GM23338 (cell line): ENCODE data around the gene UBE2K. TPM values are rescaled to one million over a fixed set of nuclear protein-coding genes. Genes with fewer than 3 reads are reported as not detected.
A peak's percentile ranks its signal among the peaks of the same experiment; 100 is the strongest.

ENCODE experiments used
- ATAC-seq: fragments of 200-7000 bp; cut with Tn5 transposase; 3 replicates; pipeline ENCODE4 v1.9.1; 2020
- DNase-seq: peaks from one replicate; pipeline ENCODE4 v3.0.0-alpha.2; 2015; ENCODE audit warnings: low spot score
- H2AFZ ChIP-seq: fragments of 200-600 bp; sonication (generic); 2 replicates; pipeline ENCODE4 v1.8.0; 2016; ENCODE audit warnings: antibody characterized with exemption, mild to moderate bottlenecking, moderate library complexity
- H3F3A ChIP-seq: fragments of 200-600 bp; sonication (generic); replicated peaks from 2 replicates; pipeline ENCODE4 v1.8.0; 2017; ENCODE audit warnings: antibody characterized with exemption, mixed run types, low read depth
- H3K27ac ChIP-seq: fragments of 200-600 bp; sonication (generic); 2 replicates; pipeline ENCODE4 v1.6.1; 2016; ENCODE audit warnings: low read depth
- H3K27me3 ChIP-seq: fragments of 200-600 bp; sonication (generic); 2 replicates; pipeline ENCODE4 v1.8.0; 2016; ENCODE audit warnings: mild to moderate bottlenecking, mixed run types, moderate library complexity; ENCODE audit not compliant: insufficient read depth
- H3K36me3 ChIP-seq: fragments of 200-600 bp; sonication (generic); 2 replicates; pipeline ENCODE4 v1.8.0; 2016; ENCODE audit warnings: mild to moderate bottlenecking; ENCODE audit not compliant: insufficient read depth
- H3K4me1 ChIP-seq: fragments of 200-600 bp; sonication (generic); 2 replicates; pipeline ENCODE4 v1.8.0; 2016; ENCODE audit warnings: mild to moderate bottlenecking, moderate library complexity; ENCODE audit not compliant: insufficient read depth
- H3K4me2 ChIP-seq: fragments of 200-600 bp; sonication (generic); 2 replicates; pipeline ENCODE4 v1.7.1; 2017; ENCODE audit warnings: mixed run types
- H3K4me3 ChIP-seq: fragments of 200-600 bp; sonication (generic); 2 replicates; pipeline ENCODE4 v1.6.1; 2016; ENCODE audit warnings: mixed run types
- H3K79me2 ChIP-seq: fragments of 200-600 bp; sonication (generic); replicated peaks from 2 replicates; pipeline ENCODE4 v1.8.0; 2017; ENCODE audit warnings: mild to moderate bottlenecking; ENCODE audit not compliant: insufficient read depth
- H3K9me2 ChIP-seq: fragments of 200-600 bp; sonication (generic); 2 replicates; pipeline ENCODE4 v1.8.0; 2017; ENCODE audit not compliant: insufficient read depth
- H4K20me1 ChIP-seq: fragments of 200-600 bp; sonication (generic); replicated peaks from 2 replicates; pipeline ENCODE4 v1.8.0; 2017; ENCODE audit warnings: mild to moderate bottlenecking; ENCODE audit not compliant: insufficient read depth
- H3K27ac Mint-ChIP-seq: 2 replicates; pipeline ENCODE4 v1.8.0; 2020; ENCODE audit warnings: inconsistent platforms, mild to moderate bottlenecking, moderate library complexity, mixed read lengths
- H3K27me3 Mint-ChIP-seq: 3 replicates; pipeline ENCODE4 v1.8.0; 2022; ENCODE audit warnings: low read depth, mild to moderate bottlenecking, moderate library complexity, mixed read lengths, inconsistent platforms; ENCODE audit not compliant: insufficient read depth, poor library complexity
- H3K36me3 Mint-ChIP-seq: 3 replicates; pipeline ENCODE4 v1.8.0; 2021; ENCODE audit warnings: low read depth, mild to moderate bottlenecking, inconsistent platforms, moderate library complexity, mixed read lengths
- H3K4me1 Mint-ChIP-seq: 3 replicates; pipeline ENCODE4 v1.8.0; 2020; ENCODE audit warnings: mild to moderate bottlenecking, inconsistent platforms, mixed read lengths
- H3K4me3 Mint-ChIP-seq: 3 replicates; pipeline ENCODE4 v1.8.0; 2021; ENCODE audit warnings: moderate library complexity, mild to moderate bottlenecking, inconsistent platforms, mixed read lengths
- H3K9me3 Mint-ChIP-seq: 3 replicates; pipeline ENCODE4 v1.8.0; 2020; ENCODE audit warnings: moderate library complexity, mild to moderate bottlenecking, inconsistent platforms, mixed read lengths
- CREB1 ChIP-seq: fragments of 250-450 bp; sonication (Bioruptor Pico); IDR thresholded peaks from 2 replicates; pipeline ENCODE4 v1.5.0; 2020; ENCODE audit warnings: low read depth, mild to moderate bottlenecking, moderate library complexity
- CTCF ChIP-seq, 2 experiments: fragments of 200-600 bp in 1 of 2; sonication (generic) in 1 of 2; conservative IDR thresholded peaks; 2 replicates each; pipeline versions ENCODE4 v1.5.1 to v1.6.1; 2016 to 2017; ENCODE audit warnings: antibody characterized with exemption in 2 of 2, low read depth in 2 of 2, mild to moderate bottlenecking in 2 of 2, moderate library complexity in 1 of 2
- ETS1 ChIP-seq: IDR thresholded peaks from 2 replicates; pipeline ENCODE4 v1.6.1; 2016; ENCODE audit warnings: antibody characterized with exemption
- EZH2 ChIP-seq: fragments of 200-600 bp; sonication (generic); IDR thresholded peaks from one replicate; pipeline ENCODE4 v1.8.0; 2017; ENCODE audit warnings: antibody characterized with exemption, mild to moderate bottlenecking, low read depth; ENCODE audit not compliant: unreplicated experiment
- EZH2phosphoT487 ChIP-seq: fragments of 200-600 bp; sonication (generic); IDR thresholded peaks from one replicate; pipeline ENCODE4 v1.8.1; 2018; ENCODE audit warnings: antibody characterized with exemption; ENCODE audit not compliant: unreplicated experiment
- NANOG ChIP-seq: IDR thresholded peaks from 2 replicates; pipeline ENCODE4 v1.6.1; 2016; ENCODE audit warnings: antibody characterized with exemption, borderline replicate concordance
- POLR2AphosphoS5 ChIP-seq: IDR thresholded peaks from 2 replicates; pipeline ENCODE4 v1.6.1; 2016; ENCODE audit warnings: antibody characterized with exemption, low read depth
- STAT1 ChIP-seq: IDR thresholded peaks from one replicate; pipeline ENCODE4 v1.6.1; 2016; ENCODE audit warnings: antibody characterized with exemption; ENCODE audit not compliant: unreplicated experiment
- ZNF331 ChIP-seq: fragments of 250-450 bp; sonication (Bioruptor Pico); IDR thresholded peaks from 2 replicates; pipeline ENCODE4 v1.5.0; 2020; ENCODE audit warnings: low read depth, mild to moderate bottlenecking, moderate library complexity
- polyA plus RNA-seq: library from polyadenylated mRNA; unstranded; fragments of >200 nt; fragmentation: Nextera tagmentation; extraction: Ambion mirVana; gene quantifications from 2 replicates; pipeline ENCODE4 v1.2.1, GENCODE V29; 2016
- total RNA-seq: library from RNA; depleted of rRNA; stranded (reverse); fragments of >200 nt; shearing (Covaris generic); gene quantifications from 2 replicates; pipeline ENCODE4 v1.2.3, GENCODE V29; 2014
- TF ChIP-seq, protein P1 (sequence below): IDR thresholded peaks from one replicate; pipeline ENCODE4 v1.6.1; 2018; ENCODE audit warnings: antibody characterized with exemption; ENCODE audit not compliant: unreplicated experiment

Gene UBE2K
- total and polyA plus RNA-seq, 2 experiments from 2014 or later = 97.7 to 207 TPM

- H3K27me3 Mint-ChIP-seq = peaks cover 2% of the 10 kb centered on the region
- H3K4me1 ChIP-seq = peaks cover 13% of the 10 kb centered on the region; the same call in 1 of the 2 replicates
- peaks cover 31% of the 10 kb centered on the region for H3K36me3 Mint-ChIP-seq
- TF ChIP-seq EZH2phosphoT487 = no peak
- TF ChIP-seq EZH2 = no peak
- no peak for TF ChIP-seq NANOG
- H3K4me3 Mint-ChIP-seq = no peak overlapping the region
- H3K79me2 ChIP-seq = peaks cover 89% of the 10 kb centered on the region
- H3K9me2 ChIP-seq = no peaks in the 10 kb centered on the region
- no peak overlapping the region for H2AFZ ChIP-seq
- no peak for DNase-seq
- no peak overlapping the region for H3K27ac ChIP-seq
- 0 out of 2 replicates have a peak, but pooled peaks cover 15% of the 10 kb centered on the region for H3F3A ChIP-seq
- peaks cover 19% of the 10 kb centered on the region; the same call in 1 of the 2 replicates for H3K36me3 ChIP-seq
- ATAC-seq = no peak
- no peak overlapping the region for H3K4me3 ChIP-seq
- H3K9me3 Mint-ChIP-seq = no peaks in the 10 kb centered on the region
- H3K4me1 Mint-ChIP-seq = peaks cover 10% of the 10 kb centered on the region
- H4K20me1 ChIP-seq = peaks cover 39% of the 10 kb centered on the region
- H3K27ac Mint-ChIP-seq = no peak overlapping the region
- no peaks in the 10 kb centered on the region for H3K27me3 ChIP-seq
- H3K4me2 ChIP-seq = no peak overlapping the region
These were observed 52.3 kb downstream of the UBE2K start for GRCh38 chr4:39750216-39750615.

DNA sequence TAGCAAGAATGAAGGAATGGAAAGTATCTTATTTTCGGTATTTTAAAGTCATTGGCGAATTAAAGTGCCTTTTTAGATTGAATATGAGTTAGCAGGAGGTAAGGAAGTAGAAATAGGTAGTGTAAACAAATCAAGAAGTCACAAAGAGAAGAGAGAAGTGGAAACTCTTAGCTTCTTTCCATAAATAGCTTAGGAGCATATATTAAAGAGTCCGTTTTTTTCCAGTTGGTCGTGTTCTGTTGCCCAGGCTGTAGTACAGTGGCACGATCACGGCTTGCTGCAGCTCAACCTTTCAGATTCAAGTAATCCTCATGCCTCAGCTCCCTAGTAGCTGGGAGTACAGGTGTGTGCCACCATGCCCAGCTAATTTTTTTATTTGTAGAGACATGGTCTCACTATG is 56.4 kb downstream of the UBE2K start:
- H3K9me2 ChIP-seq = no peaks in the 10 kb centered on the region
- Mint-ChIP-seq H3K27ac (no peak overlapping the region), H3K9me3 (no peaks in the 10 kb centered on the region), H3K4me1 (peaks cover 10% of the 10 kb centered on the region), H3K36me3 (peaks cover 40% of the 10 kb centered on the region), H3K4me3 (no peak overlapping the region), H3K27me3 (peaks cover 2% of the 10 kb centered on the region)
- H3K27ac ChIP-seq = peak overlapping the region; percentile 28
- no peak overlapping the region for H3K4me3 ChIP-seq
- H4K20me1 ChIP-seq = peaks cover 20% of the 10 kb centered on the region
- H3K4me2 ChIP-seq = no peak overlapping the region
- H3K4me1 ChIP-seq = peaks cover 13% of the 10 kb centered on the region; the same call in 1 of the 2 replicates
- H3F3A ChIP-seq = peaks cover 20% of the 10 kb centered on the region; the same call in 1 of the 2 replicates
- H3K27me3 ChIP-seq = no peaks in the 10 kb centered on the region
- H3K36me3 ChIP-seq = peaks cover 27% of the 10 kb centered on the region; the same call in 1 of the 2 replicates
- DNase-seq (no peak), ATAC-seq (no peak)
- H3K79me2 ChIP-seq = peaks cover 70% of the 10 kb centered on the region
- no peak overlapping the region for H2AFZ ChIP-seq
- no peak for TF ChIP-seq ZNF331 (CRISPR knock-in tag)
- TF ChIP-seq EZH2 = no peak
- no peak for TF ChIP-seq STAT1
- TF ChIP-seq, protein P1, sequence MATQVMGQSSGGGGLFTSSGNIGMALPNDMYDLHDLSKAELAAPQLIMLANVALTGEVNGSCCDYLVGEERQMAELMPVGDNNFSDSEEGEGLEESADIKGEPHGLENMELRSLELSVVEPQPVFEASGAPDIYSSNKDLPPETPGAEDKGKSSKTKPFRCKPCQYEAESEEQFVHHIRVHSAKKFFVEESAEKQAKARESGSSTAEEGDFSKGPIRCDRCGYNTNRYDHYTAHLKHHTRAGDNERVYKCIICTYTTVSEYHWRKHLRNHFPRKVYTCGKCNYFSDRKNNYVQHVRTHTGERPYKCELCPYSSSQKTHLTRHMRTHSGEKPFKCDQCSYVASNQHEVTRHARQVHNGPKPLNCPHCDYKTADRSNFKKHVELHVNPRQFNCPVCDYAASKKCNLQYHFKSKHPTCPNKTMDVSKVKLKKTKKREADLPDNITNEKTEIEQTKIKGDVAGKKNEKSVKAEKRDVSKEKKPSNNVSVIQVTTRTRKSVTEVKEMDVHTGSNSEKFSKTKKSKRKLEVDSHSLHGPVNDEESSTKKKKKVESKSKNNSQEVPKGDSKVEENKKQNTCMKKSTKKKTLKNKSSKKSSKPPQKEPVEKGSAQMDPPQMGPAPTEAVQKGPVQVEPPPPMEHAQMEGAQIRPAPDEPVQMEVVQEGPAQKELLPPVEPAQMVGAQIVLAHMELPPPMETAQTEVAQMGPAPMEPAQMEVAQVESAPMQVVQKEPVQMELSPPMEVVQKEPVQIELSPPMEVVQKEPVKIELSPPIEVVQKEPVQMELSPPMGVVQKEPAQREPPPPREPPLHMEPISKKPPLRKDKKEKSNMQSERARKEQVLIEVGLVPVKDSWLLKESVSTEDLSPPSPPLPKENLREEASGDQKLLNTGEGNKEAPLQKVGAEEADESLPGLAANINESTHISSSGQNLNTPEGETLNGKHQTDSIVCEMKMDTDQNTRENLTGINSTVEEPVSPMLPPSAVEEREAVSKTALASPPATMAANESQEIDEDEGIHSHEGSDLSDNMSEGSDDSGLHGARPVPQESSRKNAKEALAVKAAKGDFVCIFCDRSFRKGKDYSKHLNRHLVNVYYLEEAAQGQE = no peak
- no peak for TF ChIP-seq CREB1 (CRISPR knock-in tag)
- TF ChIP-seq ETS1 = no peak
- TF ChIP-seq POLR2AphosphoS5 = no peak
- no peak for TF ChIP-seq EZH2phosphoT487
- TF ChIP-seq CTCF (conservative IDR thresholded peaks at IDR 0.05; ENCODE audit: low read depth in 2 of 2) = no peak
